Renal cortical epithelial cell (primary cell): ENCODE measurements around the gene SLC26A1. TPM values are rescaled to one million over a fixed set of nuclear protein-coding genes. Genes with fewer than 3 reads are reported as not detected.

Experiments used
- DNase-seq: peaks from one replicate; pipeline ENCODE4 v3.0.0-alpha.2; 2011; ENCODE audit warnings: low read depth
- total RNA-seq: library from RNA; depleted of rRNA; stranded (reverse); fragments of >200 nt; gene quantifications from 2 replicates; pipeline ENCODE4 v1.2.3, GENCODE V29; 2014

SLC26A1 gene
- 1.4 and 3.1 TPM in 2 replicates for total RNA-seq

- DNase-seq = peak; percentile 85
Observed at GRCh38 chr4:993111-994029, at the start of gene SLC26A1. Gene SLC26A1 (minus strand): TSS chr4:993404. CDS start chr4:991703, 1,701 bp downstream.

GRCh38 chr4:1042352-1043055 lies 49.3 kb upstream of the SLC26A1 start:
- no peak for DNase-seq

DNA sequence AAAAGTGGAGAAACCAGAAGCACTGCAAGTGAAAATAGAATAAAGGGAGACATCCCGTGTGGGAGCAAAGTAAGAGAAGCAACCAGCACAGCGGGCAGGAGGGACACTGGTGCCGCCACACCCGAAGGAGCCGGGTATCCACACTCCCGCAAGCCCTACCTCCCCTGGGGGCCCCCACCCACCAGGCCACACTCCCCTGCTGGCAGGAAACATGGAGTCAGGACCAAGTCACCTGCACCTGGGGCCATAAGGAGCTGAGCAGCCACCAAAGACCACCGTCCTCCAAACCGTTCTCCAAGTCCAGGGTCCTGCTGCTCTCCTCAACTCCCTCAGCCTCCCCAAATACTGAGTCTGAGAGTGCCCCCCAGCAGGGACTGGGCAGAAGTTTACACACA lies 48.7 kb upstream of the SLC26A1 start:
- DNase-seq = no peak

DNA sequence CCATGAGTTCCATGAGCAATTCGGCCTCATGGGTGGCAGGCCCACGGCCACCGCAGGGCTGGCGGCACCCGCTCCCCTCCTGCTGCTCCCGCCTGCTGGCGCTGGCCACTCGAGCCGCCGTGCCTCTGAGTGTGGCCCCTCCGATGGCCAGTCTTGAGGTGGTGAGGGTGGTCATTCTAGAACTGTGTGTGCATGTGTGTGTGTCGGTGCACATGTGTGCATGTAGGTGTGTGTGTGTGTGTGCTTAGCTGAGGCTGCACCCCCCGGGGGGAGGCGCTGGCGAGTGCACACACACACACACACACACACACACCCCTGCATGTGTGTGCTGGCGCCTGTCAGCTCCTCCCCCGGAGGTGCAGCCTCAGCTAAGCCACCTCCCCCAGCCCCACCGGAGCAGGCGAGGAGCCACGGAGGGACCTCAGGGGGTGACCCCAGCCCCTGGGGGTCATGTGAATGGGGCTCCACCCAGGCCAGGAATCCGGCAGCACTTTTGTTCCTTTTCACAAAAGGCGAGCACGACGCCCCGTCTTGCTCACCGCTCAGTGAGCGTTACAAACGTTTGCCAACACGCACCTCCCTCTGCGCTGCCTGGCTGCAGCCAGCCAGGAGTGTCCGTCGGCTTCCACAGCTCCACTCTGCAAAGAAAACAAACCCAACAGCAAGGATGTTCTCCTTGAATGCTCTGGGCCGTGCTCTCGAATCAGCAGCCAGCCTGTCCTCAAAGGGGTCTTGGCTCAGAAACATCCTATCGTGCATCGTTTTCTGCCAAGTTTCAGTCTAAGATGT lies 48.1 kb upstream of the SLC26A1 start:
- peak; percentile 79 for DNase-seq

GRCh38 chr4:1040344-1041146 lies 47.3 kb upstream of the SLC26A1 start:
- DNase-seq = no peak

DNA sequence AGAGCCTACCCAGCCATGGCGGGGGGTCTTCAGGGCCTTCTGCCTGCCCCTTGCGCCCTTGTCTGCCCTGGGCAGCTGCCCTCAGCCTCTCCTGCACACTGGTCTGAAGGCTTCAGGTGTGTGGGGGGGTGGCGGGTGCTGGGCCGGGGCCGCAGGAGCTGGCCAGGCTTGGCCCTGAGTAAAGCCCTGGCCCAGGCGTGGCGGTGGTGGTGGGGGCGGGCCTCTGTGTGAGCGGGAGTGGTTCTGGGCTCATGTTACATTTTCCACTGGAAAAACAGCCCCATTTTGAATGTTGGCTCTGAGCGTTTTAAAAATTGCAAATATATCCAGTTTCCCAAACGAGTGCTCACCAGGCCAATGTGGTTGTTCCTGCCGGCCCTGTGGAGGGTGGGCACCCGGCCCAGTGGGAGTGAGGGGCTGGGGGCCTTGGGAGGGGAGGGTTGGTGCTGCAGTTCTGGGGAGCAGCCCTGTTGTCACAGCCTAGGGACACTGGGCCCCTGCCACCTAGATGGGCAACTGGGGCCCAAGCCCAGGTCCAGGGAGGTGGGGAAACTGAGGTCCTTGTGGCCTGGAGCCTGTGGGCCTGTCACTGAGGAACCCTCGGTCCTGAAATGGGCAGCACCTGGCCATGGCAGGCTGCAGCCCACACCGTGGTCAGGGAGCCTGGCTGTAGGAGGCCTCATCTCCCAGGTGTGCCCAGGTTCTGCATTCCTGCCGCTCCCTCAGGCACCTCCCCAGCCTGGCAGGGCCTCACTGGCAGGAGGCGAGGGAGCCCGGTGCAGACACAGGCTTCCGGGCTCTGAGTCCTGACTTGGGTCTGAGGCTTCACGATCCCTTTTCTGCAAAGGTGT lies 46.5 kb upstream of the SLC26A1 start:
- no peak for DNase-seq

- no peak for DNase-seq
Observed at GRCh38 chr4:1038948-1039492, 45.8 kb upstream of the SLC26A1 start.

DNA sequence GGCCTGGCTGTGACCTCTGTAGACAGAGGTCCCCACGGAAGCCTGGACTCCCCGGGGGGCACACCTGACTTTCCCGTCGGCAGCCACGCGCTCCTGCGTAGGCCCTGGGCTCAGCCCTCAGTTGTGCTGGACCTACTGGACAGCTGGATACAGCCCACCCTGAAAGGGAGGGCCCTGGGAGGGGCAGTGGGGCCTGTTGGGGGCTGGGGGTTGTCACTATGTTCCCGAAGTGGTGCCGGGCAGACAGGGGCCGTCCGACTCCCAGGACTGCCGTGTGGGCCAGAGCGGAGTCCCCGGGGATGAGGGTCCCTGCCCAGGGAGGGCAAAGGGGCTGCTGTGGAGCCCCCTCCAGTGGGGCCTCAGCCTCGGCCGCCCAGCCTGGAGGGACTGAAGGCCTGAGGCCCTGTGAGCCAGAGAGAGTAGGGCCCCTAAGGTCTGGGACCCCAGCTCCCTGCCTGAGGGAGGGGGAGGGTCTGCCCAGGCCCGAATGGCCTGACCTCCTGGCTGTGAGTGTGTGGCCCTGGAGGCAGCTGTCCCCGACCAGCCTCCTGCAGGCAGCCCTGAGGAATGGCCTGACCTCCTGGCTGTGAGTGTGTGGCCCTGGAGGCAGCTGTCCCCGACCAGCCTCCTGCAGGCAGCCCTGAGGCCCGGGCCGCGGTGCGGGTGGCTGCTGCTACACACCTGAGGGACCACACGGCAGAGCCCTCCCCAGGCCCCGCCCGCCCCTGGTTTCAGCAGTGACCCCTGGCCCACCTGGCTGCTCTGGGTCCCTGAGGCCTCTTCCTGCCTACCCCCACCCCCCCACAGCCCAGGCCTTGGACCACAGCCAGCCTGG lies 44.0 kb upstream of the SLC26A1 start:
- no peak for DNase-seq

DNA sequence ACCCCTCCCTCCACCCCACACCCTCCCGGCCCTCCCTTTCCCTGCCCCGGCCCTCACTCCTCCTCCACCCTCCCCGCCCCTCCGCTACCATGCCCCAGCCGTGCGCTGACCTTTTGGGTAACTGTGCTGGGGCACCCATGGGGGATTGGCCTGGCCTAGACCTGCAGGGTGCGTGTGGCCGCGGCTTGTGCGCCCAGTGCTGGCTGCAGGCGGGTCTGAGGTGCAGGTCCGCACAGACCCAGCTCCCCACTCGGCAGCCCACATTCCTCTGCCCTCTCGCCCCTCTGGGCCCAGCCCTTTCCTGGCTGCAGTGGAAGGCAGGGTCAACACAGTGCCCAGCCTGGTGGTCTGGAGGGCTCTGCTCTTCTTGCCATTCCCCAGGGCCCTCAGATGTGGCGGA lies 42.9 kb upstream of the SLC26A1 start:
- DNase-seq = no peak

GRCh38 chr4:1035510-1035909 lies 42.3 kb upstream of the SLC26A1 start:
- DNase-seq = no peak

DNA sequence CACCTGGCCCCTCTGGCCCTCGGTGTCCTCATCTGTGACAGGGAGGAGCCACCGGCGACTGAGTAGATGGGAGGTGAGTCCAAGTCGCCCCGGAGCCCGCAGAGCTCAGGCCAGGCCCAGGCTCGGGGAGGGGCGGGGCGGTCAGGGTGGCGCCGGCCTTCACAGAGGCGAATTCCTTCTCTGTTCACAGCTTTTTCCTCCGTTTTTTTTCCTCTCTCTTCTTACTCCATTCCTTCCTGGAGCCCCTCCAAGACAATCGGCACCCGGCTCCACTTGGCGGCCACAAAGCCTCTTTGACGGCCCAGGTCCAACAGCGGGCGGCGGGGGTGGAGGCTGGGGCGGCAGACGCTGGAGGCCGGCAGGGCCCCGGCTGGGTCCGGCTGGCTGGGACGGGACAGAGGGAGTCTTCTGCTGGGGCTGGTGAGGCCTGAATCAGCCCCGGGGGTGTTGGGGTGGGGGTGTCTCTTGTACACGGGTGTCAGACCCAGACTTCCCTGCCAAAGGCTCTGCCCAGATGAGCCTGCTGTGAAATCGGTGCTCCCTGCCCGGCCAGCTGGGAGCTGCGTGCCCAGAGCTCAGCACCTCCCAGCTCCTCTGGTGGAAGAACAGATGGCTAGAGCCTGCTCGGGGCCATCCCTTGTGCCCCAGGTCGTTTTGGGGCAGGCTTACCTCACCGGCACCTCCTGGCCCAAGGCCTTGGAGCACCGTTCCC lies 40.8 kb upstream of the SLC26A1 start:
- no peak for DNase-seq

- no peak for DNase-seq
Observed at GRCh38 chr4:1032861-1033260, 39.7 kb upstream of the SLC26A1 start.

GRCh38 chr4:1031956-1032795 lies 39.0 kb upstream of the SLC26A1 start:
- no peak for DNase-seq

- no peak for DNase-seq
Observed at GRCh38 chr4:1031346-1031745, 38.1 kb upstream of the SLC26A1 start.

GRCh38 chr4:1030559-1030958 lies 37.4 kb upstream of the SLC26A1 start:
- no peak for DNase-seq

DNA sequence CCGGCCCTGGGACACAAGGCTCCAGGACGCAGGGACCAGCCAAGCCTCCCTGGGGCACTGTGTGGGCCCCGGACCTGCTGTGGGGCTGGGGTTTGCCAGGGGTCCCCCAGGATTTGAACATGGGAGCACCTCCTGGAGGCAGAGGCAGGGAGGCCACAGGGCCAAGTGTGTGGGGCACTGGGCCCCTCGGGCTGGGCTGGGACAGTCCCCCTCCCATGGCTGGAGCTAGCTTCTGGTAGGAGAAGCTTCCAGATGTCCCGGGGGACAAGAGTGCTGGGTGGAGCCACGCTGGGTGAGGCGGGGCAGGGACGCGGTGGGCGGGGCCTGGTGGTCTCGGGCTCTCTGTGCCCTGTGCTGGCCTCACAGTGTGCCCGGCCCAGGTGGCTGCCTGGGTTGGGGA lies 36.8 kb upstream of the SLC26A1 start:
- no peak for DNase-seq

DNA sequence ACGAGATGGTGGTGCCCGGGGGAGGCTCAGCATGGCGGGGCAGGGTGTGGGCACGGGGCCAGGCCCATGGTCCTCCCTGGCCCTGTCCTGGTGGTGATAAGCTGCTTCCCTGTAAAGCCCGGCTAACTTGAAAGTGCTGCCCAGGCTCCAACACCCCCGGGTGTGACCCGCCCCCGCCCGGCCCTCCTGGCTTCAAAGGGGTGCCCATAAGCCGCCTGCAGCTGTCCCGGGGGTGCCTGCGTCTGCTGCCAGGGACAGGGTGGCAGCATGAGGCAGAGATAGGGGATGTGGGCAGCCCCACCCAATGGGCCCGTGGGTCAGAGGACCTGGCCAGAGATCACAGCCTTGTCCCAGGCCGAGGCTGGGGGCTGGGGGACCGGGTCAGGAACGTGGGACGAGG lies 36.3 kb upstream of the SLC26A1 start:
- no peak for DNase-seq
